GM19455 (cell line): ENCODE results near the gene GSK3A.

Experiments
- ATAC-seq: cut with Tn5 transposase; IDR thresholded peaks from one replicate; pipeline ENCODE4 v1.9.1; 2021; ENCODE audit not compliant: unreplicated experiment

Gene GSK3A

GRCh38 chr19:42242512-42243409 is at the start of gene GSK3A:
TSS of gene GSK3A (minus strand) at chr19:42242602. CDS start at chr19:42242465, 137 bp downstream.
- ATAC-seq: peak; percentile 64

GRCh38 chr19:42291435-42291810 is 49.0 kb upstream of the GSK3A start:
- no peak for ATAC-seq

- no peak for ATAC-seq
Measured at GRCh38 chr19:42290523-42291434, 48.4 kb upstream of the GSK3A start.

GRCh38 chr19:42290136-42290522 is 47.7 kb upstream of the GSK3A start:
- no peak for ATAC-seq

DNA sequence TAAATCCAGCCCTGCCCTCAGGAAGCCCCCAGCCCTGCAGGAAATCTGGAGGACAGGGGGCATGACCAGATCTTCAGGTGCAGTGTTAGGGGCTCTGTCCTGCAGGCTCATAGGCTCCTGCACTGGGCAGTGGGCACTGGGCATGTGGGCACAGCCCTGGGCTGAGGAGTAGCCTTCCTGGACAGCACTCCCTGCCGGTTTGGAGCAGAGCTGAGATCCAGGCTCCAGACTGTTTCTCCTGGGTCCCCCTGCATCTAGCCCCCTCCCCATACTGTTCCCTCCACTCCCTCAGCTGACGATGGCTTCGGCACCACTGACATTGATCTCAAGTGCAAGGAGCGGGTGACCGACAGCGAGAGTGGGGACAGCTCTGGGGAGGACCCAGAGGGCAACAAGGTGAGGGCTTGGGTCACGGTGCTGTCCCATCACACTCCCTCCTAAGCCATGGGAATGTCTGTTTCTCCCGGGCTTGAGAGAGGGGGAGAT is 47.2 kb upstream of the GSK3A start:
- ATAC-seq: no peak

GRCh38 chr19:42288881-42289555 is 46.6 kb upstream of the GSK3A start:
- no peak for ATAC-seq

- no peak for ATAC-seq
Measured at GRCh38 chr19:42288387-42288786, 46.0 kb upstream of the GSK3A start.

DNA sequence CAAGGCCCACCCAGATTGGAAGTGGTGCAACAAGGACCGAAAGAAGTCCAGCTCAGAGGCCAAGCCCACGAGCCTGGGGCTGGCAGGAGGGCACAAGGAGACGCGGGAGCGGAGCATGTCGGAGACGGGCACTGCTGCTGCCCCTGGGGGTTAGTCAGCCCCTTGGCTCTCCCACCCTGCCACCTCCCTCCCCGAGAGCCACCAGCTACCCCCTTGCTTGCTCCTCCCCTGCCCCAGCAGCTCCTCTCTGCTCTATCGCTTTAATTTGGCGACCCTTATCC is 45.4 kb upstream of the GSK3A start:
- ATAC-seq: no peak

DNA sequence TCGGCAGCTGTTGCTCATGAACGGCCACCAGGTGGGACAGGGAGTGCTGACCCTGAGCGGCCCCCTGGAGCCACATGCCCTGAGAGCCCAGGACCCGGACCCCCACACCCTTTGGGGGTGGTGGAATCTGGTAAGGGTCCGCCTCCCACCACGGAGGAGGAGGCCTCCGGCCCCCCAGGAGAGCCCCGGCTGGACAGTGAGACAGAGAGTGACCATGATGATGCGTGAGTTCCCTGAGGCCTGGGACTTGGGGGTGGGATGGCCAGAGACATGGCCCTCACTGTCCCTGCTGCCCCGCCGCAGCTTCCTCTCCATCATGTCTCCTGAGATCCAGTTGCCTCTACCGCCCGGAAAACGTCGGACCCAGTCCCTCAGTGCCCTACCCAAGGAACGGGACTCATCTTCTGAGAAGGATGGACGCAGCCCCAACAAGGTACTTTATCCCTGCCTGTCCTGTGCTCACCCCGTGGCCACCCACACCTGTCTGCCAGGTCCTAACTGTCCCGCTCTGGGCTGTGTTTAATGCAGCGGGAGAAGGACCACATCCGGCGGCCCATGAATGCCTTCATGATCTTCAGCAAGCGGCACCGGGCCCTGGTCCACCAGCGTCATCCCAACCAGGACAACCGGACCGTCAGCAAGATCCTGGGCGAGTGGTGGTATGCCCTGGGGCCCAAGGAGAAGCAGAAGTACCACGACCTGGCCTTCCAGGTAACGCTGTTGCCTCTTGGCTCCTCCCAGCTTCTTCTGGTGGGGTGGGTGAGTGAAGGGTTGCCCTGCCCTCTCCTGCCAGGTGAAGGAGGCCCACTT is 44.8 kb upstream of the GSK3A start:
- no peak for ATAC-seq

DNA sequence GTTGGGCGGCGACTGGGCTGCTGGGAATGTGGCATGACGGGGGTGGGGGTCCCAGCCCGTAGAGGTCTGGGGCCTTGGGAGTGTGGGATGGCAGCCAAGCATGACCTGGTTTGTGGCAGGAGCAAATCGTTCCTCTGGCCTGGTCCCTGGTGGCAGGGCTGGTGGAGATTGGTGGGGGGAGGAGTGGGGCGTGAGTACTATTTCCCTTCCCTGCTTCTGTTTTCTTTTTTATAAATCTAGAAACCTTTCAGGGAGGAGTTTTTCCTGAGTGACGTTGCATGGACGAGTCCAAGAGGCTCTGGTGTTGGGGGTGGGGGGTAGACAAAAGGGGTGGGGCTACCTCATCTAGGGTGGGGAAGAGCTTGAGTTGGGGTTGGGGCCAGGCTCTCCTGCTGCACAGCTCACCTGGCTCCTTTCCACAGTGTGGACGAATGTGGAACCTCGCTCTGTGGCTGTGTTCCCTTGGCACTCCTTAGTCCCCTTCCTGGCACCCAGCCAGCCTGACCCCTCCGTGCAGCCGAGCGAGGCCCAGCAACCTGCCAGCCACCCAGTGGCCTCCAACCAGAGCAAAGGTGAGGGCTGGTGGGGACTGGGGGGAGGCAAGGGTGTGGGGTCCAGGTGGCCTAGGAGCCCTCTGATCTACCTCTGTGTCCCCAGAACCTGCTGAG is 44.1 kb upstream of the GSK3A start:
- ATAC-seq: no peak

DNA sequence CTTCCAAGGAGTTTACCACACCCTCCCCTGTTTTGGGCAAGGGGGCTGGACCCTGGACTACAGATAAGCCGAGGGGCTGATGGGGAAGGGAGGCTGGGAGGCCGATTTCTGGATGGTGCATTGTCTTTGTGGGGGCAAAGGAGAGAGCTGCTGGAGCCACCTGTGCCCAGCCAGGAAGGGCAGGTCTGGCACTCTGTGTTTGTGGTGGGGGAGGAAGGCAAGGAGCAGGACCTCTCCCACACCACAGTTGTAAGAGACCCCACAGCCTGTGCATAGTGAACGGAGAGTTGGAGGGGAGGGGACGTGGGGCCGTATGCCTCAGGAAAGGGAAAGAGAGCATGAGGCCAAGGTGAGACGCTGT is 43.6 kb upstream of the GSK3A start:
- ATAC-seq: no peak

DNA sequence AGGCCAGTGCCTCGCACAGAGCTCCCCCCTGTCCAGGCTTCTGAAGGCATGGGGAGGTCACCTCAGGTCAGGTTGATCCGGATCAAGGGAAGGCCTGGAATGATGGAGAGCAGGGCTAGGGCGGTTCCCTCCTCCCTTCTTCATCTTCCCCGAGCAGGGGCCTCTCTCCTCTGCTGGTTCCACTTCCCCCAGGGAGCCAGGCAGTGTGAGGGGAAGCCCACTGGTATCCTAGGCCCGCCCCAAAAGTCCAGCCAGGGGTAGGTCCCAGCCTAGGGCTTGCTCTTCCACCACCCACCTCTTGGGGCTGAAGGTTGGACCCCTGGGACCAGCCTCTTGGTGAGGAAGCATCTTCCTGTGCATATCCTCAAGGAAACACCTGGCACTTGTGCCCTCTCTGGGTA is 43.1 kb upstream of the GSK3A start:
- ATAC-seq: no peak

- no peak for ATAC-seq
Measured at GRCh38 chr19:42284591-42285341, 42.4 kb upstream of the GSK3A start.

GRCh38 chr19:42284066-42284501 is 41.7 kb upstream of the GSK3A start:
- peak; percentile 26 for ATAC-seq

GRCh38 chr19:42283188-42284065 is 41.0 kb upstream of the GSK3A start:
- peak; percentile 42 for ATAC-seq

GRCh38 chr19:42282819-42283187 is 40.4 kb upstream of the GSK3A start:
- ATAC-seq: no peak

DNA sequence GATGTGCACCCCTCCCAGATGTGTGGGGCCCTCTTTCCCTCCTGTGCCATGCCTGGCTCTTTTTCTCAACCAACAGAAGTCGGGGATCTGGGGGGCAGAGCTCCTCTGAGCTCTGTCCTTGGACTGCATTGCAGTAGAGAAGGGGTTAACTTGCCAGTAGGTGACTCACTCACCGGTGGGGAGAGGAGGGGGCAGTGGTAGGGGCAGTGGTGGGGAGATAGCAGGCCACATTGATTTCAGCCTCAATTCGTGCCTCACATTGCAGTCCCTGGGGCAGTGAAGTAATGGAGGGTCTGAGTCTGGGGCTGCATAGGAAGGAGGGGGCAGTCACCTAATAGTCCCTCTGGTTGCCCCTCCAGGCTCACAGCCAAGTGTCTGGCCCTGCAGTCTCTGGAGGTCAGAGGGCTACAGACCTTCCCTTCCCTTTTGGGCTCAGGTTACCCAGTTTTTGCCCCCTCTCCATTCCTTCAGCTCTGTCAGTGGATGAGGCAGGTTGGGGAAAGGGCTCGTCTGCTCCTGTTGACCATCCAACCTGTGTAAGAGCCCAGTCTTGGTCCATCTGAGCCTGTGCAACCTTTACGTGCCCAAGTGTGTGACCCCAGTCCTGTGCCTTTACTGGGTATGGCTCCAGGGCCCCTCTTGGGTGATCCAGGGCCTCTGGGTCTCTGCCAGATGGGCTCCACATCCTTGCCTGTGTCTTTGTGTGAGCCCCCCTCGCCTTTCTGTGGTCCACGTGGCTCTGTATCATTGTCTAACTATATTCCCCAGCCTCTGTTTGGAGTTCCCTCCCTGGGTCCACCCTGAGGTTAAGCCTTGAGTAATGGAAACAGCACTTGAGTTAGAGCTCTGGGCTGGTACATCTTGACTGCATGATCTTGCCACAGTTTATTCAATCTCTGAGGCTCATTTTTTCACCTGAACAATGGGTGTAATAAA is 39.7 kb upstream of the GSK3A start:
- no peak for ATAC-seq
